ENCODE results near the gene MAP4K2. TPM values are rescaled to one million over a fixed set of nuclear protein-coding genes. Genes with fewer than 3 reads are reported as not detected.

Gene MAP4K2
- total RNA-seq, 3 donors from 2014 or later: 8.7 to 16.8 (median 14.1) TPM

- DNase-seq: no peak
- Histone ChIP-seq H3K4me1 (ENCODE audit: low read depth) (no peaks in the 10 kb centered on the region), H3K36me3 (ENCODE audit: low read depth) (peaks cover 2% of the 10 kb centered on the region), H3K9me3 (no peaks in the 10 kb centered on the region), H3K4me3 (no peak overlapping the region)
- intact Hi-C loops (cut with DNase I, micrococcal nuclease): no loop called here
- peak; percentile 3 for ATAC-seq
- no peak for TF ChIP-seq CTCF (IDR thresholded peaks at IDR 0.05)
Observed at GRCh38 chr11:64835616-64836447, 32.8 kb upstream of the MAP4K2 start.

GRCh38 chr11:64834723-64835615, 32.0 kb upstream of the MAP4K2 start:
- Histone ChIP-seq H3K9me3 (no peaks in the 10 kb centered on the region), H3K4me3 (no peak overlapping the region), H3K36me3 (ENCODE audit: low read depth) (peaks cover 2% of the 10 kb centered on the region), H3K4me1 (ENCODE audit: low read depth) (no peaks in the 10 kb centered on the region)
- ATAC-seq (peak; percentile 87), DNase-seq (peak in 2 of 3 donors; percentile 28 to 73)
- TF ChIP-seq CTCF (IDR thresholded peaks at IDR 0.05): no peak
- intact Hi-C loops (cut with DNase I, micrococcal nuclease): no loop called here

GRCh38 chr11:64834031-64834722, 31.2 kb upstream of the MAP4K2 start:
- intact Hi-C loops (cut with DNase I, micrococcal nuclease): no loop called here
- no peaks in the 10 kb centered on the region for H3K9me3 ChIP-seq
- ATAC-seq: no peak
- TF ChIP-seq CTCF (IDR thresholded peaks at IDR 0.05): no peak
- DNase-seq: no peak
- H3K4me3 ChIP-seq: no peak overlapping the region
- H3K4me1 ChIP-seq (ENCODE audit: low read depth): no peaks in the 10 kb centered on the region
- H3K36me3 ChIP-seq (ENCODE audit: low read depth): peaks cover 2% of the 10 kb centered on the region

GRCh38 chr11:64833509-64833908, 30.5 kb upstream of the MAP4K2 start:
- H3K9me3 ChIP-seq: no peaks in the 10 kb centered on the region
- H3K4me1 ChIP-seq (ENCODE audit: low read depth): no peaks in the 10 kb centered on the region
- ATAC-seq: no peak
- peaks cover under 1% of the 10 kb centered on the region for H3K36me3 ChIP-seq (ENCODE audit: low read depth)
- DNase-seq: no peak
- intact Hi-C loops (cut with DNase I, micrococcal nuclease): no loop called here
- TF ChIP-seq CTCF (IDR thresholded peaks at IDR 0.05): no peak
- H3K4me3 ChIP-seq: no peak overlapping the region

- Histone ChIP-seq H3K4me3 (no peak overlapping the region), H3K9me3 (no peaks in the 10 kb centered on the region), H3K36me3 (ENCODE audit: low read depth) (no peaks in the 10 kb centered on the region), H3K4me1 (ENCODE audit: low read depth) (no peaks in the 10 kb centered on the region)
- ATAC-seq (no peak), DNase-seq (no peak)
- TF ChIP-seq CTCF (IDR thresholded peaks at IDR 0.05): no peak
- intact Hi-C loops (cut with DNase I, micrococcal nuclease): no loop called here
Observed at GRCh38 chr11:64833198-64833502, 30.1 kb upstream of the MAP4K2 start.
